ENCODE data around the gene KCNJ9. TPM values are rescaled to one million over a fixed set of nuclear protein-coding genes. Genes with fewer than 3 reads are reported as not detected.

Gene KCNJ9
- total RNA-seq = not detected in 2 replicates

DNA sequence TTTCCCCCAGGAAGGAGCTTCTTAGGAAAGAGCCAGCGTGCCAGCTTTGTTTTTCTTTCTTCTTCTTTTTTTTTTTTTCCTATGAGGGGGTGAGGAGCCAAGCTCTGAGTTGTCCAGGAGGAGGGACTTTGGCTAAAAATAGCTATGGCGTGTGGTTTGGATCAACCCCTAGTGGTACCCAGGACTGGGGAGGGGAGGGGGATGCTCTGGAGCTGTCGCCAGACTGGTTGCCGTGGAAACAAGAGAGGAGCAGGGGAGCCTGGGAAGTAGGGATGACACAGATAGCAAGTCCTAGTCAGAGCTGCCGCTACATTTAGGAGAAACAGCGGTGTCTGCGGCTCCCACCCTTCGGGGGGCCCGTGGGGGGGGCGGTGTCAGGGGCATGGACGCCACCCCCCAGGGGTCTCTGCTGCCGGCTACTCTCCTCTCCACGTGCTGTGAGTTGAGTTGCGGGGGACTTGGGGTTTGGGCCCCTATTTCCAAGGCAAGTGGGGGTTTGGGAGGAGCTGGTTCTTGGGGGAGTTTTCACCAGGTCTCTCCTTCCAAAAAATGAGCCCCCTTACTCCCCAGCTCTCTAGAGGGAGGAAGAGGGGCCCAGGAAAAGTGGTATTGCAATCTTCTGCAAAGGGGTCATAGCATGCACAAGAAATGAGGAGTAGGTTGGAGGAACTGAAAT is at the start of gene KCNJ9:
TSS of gene KCNJ9 (plus strand) at position 278 of the 676 bp plus-strand sequence. CDS start 2,493 bp downstream, outside the sequence.

GRCh38 chr1:160069460-160070231 is 11.7 kb upstream of the KCNJ9 start, which contains the start of gene KCNJ10:
Gene KCNJ10, minus strand, starts transcription at chr1:160070160. Its CDS starts 27,628 bp downstream, at chr1:160042532.

DNA sequence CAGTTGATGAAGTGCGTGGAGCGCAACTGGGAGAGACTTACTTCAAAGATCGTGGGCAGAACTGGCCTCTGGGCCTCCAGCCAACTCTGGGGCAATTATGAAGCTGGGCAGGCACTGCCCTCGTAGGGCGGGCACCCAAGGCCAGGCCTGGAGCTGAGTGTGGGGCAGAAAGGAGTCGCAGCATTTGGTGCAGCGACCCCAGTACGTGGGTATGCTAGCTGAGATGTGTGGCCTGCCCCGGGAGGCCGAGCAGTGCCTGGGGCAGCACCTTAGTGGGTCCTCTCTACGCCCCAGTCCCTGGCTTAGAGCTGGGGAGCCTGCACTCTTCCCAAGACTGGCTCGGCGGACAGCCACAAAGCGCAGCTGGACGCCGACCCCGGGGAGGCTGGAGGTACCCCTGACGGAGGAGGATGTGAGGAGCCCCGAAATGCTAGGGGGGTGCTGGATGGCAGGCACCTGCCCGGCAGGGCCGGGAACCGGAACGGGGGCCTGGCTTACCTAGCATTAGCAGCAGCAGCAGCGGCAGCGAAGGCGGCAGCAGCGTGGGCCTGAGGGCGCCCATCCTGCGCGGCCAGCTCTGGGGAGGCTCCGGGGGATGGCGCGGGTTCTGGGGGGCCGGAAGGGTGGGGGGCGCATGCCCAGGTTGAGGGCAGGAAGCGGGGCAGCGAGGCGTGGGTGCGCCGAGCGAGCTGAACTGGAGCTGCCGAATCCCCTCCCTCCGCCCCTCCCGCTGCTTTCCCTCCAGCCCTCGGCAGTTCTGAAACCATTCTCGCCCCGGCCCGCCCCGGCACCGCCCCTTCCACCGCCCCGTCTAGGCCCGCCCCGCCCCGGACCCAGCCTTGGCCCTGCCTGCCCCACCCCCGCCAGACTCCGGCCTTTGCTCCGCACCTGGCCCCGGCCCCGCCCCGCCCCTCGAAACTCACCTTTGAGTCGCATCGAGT is 16.8 kb downstream of the KCNJ9 start, which contains the start of gene IGSF8:
TSS of gene IGSF8 (minus strand) at position 709 of the 941 bp plus-strand sequence. CDS start at position 562, 147 bp downstream.

GRCh38 chr1:160115545-160116282 is 34.4 kb downstream of the KCNJ9 start, which contains the start of gene ATP1A2:
Gene ATP1A2, plus strand, starts transcription at chr1:160115759. Its CDS starts 103 bp downstream, at chr1:160115862.

Other genes with a start within 250 kb of the KCNJ9 start
- not detected in 2 replicates for gene VSIG8, start 218.9 kb upstream of the KCNJ9 start, total RNA-seq
- gene CFAP45, start 181.4 kb upstream of the KCNJ9 start, total RNA-seq = 0.11 and 0.55 TPM in 2 replicates
- 799 and 829 TPM in 2 replicates for gene TAGLN2, start 156.0 kb upstream of the KCNJ9 start, total RNA-seq
- gene IGSF9, start 135.9 kb upstream of the KCNJ9 start, total RNA-seq = 4.7 and 6.2 TPM in 2 replicates
- gene SLAMF9, start 127.3 kb upstream of the KCNJ9 start, total RNA-seq = 2.5 TPM in 1 of 2 replicates, not detected in the other
- 0.94 and 1.4 TPM in 2 replicates for gene PIGM, start 49.5 kb upstream of the KCNJ9 start, total RNA-seq
- not detected in 2 replicates for gene KCNJ10, start 11.4 kb upstream of the KCNJ9 start, total RNA-seq
- 33.8 and 41.4 TPM in 2 replicates for gene IGSF8, start 17.1 kb downstream of the KCNJ9 start, total RNA-seq
- not detected in 2 replicates for gene ATP1A2, start 34.2 kb downstream of the KCNJ9 start, total RNA-seq
- gene ATP1A4, start 70.1 kb downstream of the KCNJ9 start, total RNA-seq = not detected in 2 replicates
- not detected in 2 replicates for gene CASQ1, start 109.0 kb downstream of the KCNJ9 start, total RNA-seq
- gene PEA15, start 123.8 kb downstream of the KCNJ9 start, total RNA-seq = 37.5 and 55.2 TPM in 2 replicates
- gene DCAF8, start 181.0 kb downstream of the KCNJ9 start, total RNA-seq = 32.4 and 35.5 TPM in 2 replicates
- 25.9 and 30.8 TPM in 2 replicates for gene PEX19, start 203.6 kb downstream of the KCNJ9 start, total RNA-seq

Measured in hair follicular keratinocyte (primary cell).